HepG2 (cell line): ENCODE data around the gene BORCS5. TPM values are rescaled to one million over a fixed set of nuclear protein-coding genes. Genes with fewer than 3 reads are reported as not detected.
A peak's percentile ranks its signal among the peaks of the same experiment; 100 is the strongest.

Experiments
- BRD4 ChIP-seq: sonication (generic); formaldehyde crosslinking; IDR thresholded peaks from 2 replicates; pipeline ENCODE4 v1.4.0; 2020; ENCODE audit warnings: missing genetic modification reagents
- CBFB ChIP-seq: sonication (generic); formaldehyde crosslinking; IDR thresholded peaks from 2 replicates; pipeline ENCODE4 v1.4.0; 2020; ENCODE audit warnings: missing genetic modification reagents
- CEBPZ ChIP-seq: IDR thresholded peaks from 2 replicates; pipeline ENCODE4 v1.6.1; 2012; ENCODE audit warnings: low read length, improper control_type of control experiment
- FOXP4 ChIP-seq: sonication (generic); formaldehyde crosslinking; IDR thresholded peaks from 2 replicates; pipeline ENCODE4 v1.4.0; 2020; ENCODE audit warnings: missing genetic modification reagents
- GMEB1 ChIP-seq: sonication (generic); formaldehyde crosslinking; IDR thresholded peaks from 2 replicates; pipeline ENCODE4 v1.5.1; 2020; ENCODE audit warnings: missing genetic modification reagents, mild to moderate bottlenecking, borderline replicate concordance
- HOXA7 ChIP-seq: sonication (generic); formaldehyde crosslinking; IDR thresholded peaks from 2 replicates; pipeline ENCODE4 v1.8.1; 2022; ENCODE audit warnings: mild to moderate bottlenecking, missing genetic modification reagents, moderate library complexity
- JUNB ChIP-seq: sonication (generic); formaldehyde crosslinking; IDR thresholded peaks from 2 replicates; pipeline ENCODE4 v1.8.0; 2022; ENCODE audit warnings: missing genetic modification reagents, mild to moderate bottlenecking, borderline replicate concordance
- TFE3 ChIP-seq: IDR thresholded peaks from 2 replicates; pipeline ENCODE4 v1.6.1; 2016
- ZBTB33 ChIP-seq: sonication (generic); formaldehyde crosslinking; IDR thresholded peaks from 2 replicates; pipeline ENCODE4 v1.4.0; 2020; ENCODE audit warnings: missing genetic modification reagents
- ZFP62 ChIP-seq: sonication (generic); formaldehyde crosslinking; IDR thresholded peaks from 2 replicates; pipeline ENCODE4 v1.4.0; 2020; ENCODE audit warnings: missing genetic modification reagents
- ZNF17 ChIP-seq: sonication (generic); formaldehyde crosslinking; IDR thresholded peaks from 2 replicates; pipeline ENCODE4 v1.5.0; 2020; ENCODE audit warnings: mild to moderate bottlenecking, missing genetic modification reagents
- ZNF224 ChIP-seq: sonication (generic); formaldehyde crosslinking; IDR thresholded peaks from 2 replicates; pipeline ENCODE4 v1.5.0; 2020; ENCODE audit warnings: mild to moderate bottlenecking, missing genetic modification reagents
- ZNF326 ChIP-seq: sonication (generic); formaldehyde crosslinking; IDR thresholded peaks from 2 replicates; pipeline ENCODE4 v1.4.0; 2020; ENCODE audit warnings: missing genetic modification reagents, borderline replicate concordance
- ZNF333 ChIP-seq: sonication (generic); formaldehyde crosslinking; IDR thresholded peaks from 2 replicates; pipeline ENCODE4 v1.4.0; 2020; ENCODE audit warnings: mild to moderate bottlenecking, missing genetic modification reagents, borderline replicate concordance
- ZNF383 ChIP-seq: sonication (generic); formaldehyde crosslinking; IDR thresholded peaks from 2 replicates; pipeline ENCODE4 v1.4.0; 2020; ENCODE audit warnings: missing genetic modification reagents, mild to moderate bottlenecking, borderline replicate concordance
- ZNF83 ChIP-seq: sonication (generic); formaldehyde crosslinking; IDR thresholded peaks from 2 replicates; pipeline ENCODE4 v1.4.0; 2020; ENCODE audit warnings: missing genetic modification reagents, mild to moderate bottlenecking, borderline replicate concordance
- polyA plus RNA-seq, 8 experiments: library from polyadenylated mRNA; depleted of rRNA in 3 of 8; stranded (reverse) in 7 of 8; unstranded in 1 of 8; fragments of >200 nt; fragmentation: Illumina TruSeq in 4 of 8; extraction: Trizol in 4 of 8; gene quantifications; 2 replicates each; pipeline versions ENCODE4 v1.2.1 to v1.2.3, GENCODE V29; 2011 to 2016; ENCODE audit warnings: low read depth in 4 of 8, missing spikeins in 1 of 8, mixed read lengths in 1 of 8; ENCODE audit not compliant: insufficient read depth in 1 of 8
- total RNA-seq, 5 experiments: library from RNA; depleted of rRNA; stranded (reverse); fragments of >200 nt; fragmentation: Illumina TruSeq; extraction: Trizol; gene quantifications; 2 replicates each; pipeline ENCODE4 v1.2.3, GENCODE V29; 2016; ENCODE audit warnings: low read depth in 1 of 5

The BORCS5 gene
- total and polyA plus RNA-seq, 2 of the 13 experiments (the other 11 are each of a cell fraction or from before 2014, with no cell fraction given), result 3.9 to 4.7 TPM

- peak; percentile 28; the same call in 1 of the 2 replicates for TF ChIP-seq GMEB1 (CRISPR knock-in tag)
- no peak for TF ChIP-seq ZNF83 (CRISPR knock-in tag)
- TF ChIP-seq FOXP4 (CRISPR knock-in tag), result peak; percentile 91
- TF ChIP-seq ZNF224 (CRISPR knock-in tag), result no peak
- TF ChIP-seq BRD4 (CRISPR knock-in tag), result no peak
- TF ChIP-seq TFE3 (CRISPR knock-in tag), result peak; percentile 59; the same call in 1 of the 2 replicates
- TF ChIP-seq ZNF326, result no peak
- no peak for TF ChIP-seq ZNF17
- no peak for TF ChIP-seq HOXA7
- TF ChIP-seq JUNB (CRISPR knock-in tag), result no peak
- no peak for TF ChIP-seq CBFB (CRISPR knock-in tag)
- TF ChIP-seq ZNF333 (CRISPR knock-in tag), result no peak
- peak; percentile 66 for TF ChIP-seq ZBTB33 (CRISPR knock-in tag)
- no peak for TF ChIP-seq CEBPZ
- TF ChIP-seq ZNF383 (CRISPR knock-in tag), result no peak
- TF ChIP-seq ZFP62 (CRISPR knock-in tag), result no peak
These were observed 132.1 kb downstream of the BORCS5 start (continued) for GRCh38 chr12:12488823-12489550.
